HepG2 (cell line): ENCODE data around the gene CRISPLD2. TPM values are rescaled to one million over a fixed set of nuclear protein-coding genes. Genes with fewer than 3 reads are reported as not detected.

ENCODE experiments used
- ATAC-seq: fragments of 200-7000 bp; cut with Tn5 transposase; 3 replicates; pipeline ENCODE4 v1.9.1; 2020; ENCODE audit warnings: mild to moderate bottlenecking, moderate library complexity
- BruUV-seq: library from RNA; stranded (reverse); fragments of 400-500 nt; replicated peaks from 2 replicates; lab custom pipeline; 2021; lab: Mats Ljungman, UMichigan
- CTCF ChIA-PET: fragments of 300-600 bp; formaldehyde crosslinking; extraction: SDS; loops from one replicate; lab custom pipeline; 2021; ENCODE audit warnings: low total read pairs, inconsistent platforms, low intra/inter-chr PET ratio; lab: Yijun Ruan, JAX
- POLR2A ChIA-PET: fragments of 350-600 bp; sonication (Branson Sonifier 250); formaldehyde crosslinking; loops from one replicate; lab custom pipeline; 2020; ENCODE audit warnings: antibody characterized with exemption, inconsistent platforms; lab: Yijun Ruan, JAX
- DNase-seq: peaks from one replicate; pipeline ENCODE4 v3.0.0-alpha.2; 2015; ENCODE audit warnings: low spot score
- FAIRE-seq: peaks from 3 replicates; lab custom pipeline; 2011; peaks lifted over from hg19 to GRCh38; lab: Jason Lieb, UNC
- H2AFZ ChIP-seq: one replicate; pipeline ENCODE4 v1.6.1; 2011; ENCODE audit warnings: low read length, inconsistent platforms
- H3K27ac ChIP-seq: fragments of 300-600 bp; 3 replicates; pipeline ENCODE4 v1.8.0; 2011; ENCODE audit warnings: mixed run types, mild to moderate bottlenecking, mixed read lengths, low read length, inconsistent platforms; ENCODE audit not compliant: insufficient read depth; ENCODE audit errors: extremely low read length
- H3K27me3 ChIP-seq, 2 experiments: fragments of 200-600 bp in 1 of 2; 2 replicates in 1 of 2; 3 replicates in 1 of 2; pipeline versions ENCODE4 v1.6.0 to v1.8.0; 2011; ENCODE audit warnings: low read length in 2 of 2, mild to moderate bottlenecking in 2 of 2, moderate library complexity in 2 of 2, inconsistent platforms in 1 of 2; ENCODE audit not compliant: insufficient read depth in 2 of 2, control insufficient read depth in 1 of 2
- H3K36me3 ChIP-seq, 2 experiments: fragments of 200-600 bp in 1 of 2; replicated peaks in 1 of 2; 2 replicates in 1 of 2; 3 replicates in 1 of 2; pipeline versions ENCODE4 v1.5.1 to v1.8.0; 2011; ENCODE audit warnings: low read length in 2 of 2, inconsistent platforms in 1 of 2; ENCODE audit not compliant: insufficient read depth in 2 of 2, control insufficient read depth in 1 of 2
- H3K4me1 ChIP-seq: 2 replicates; pipeline ENCODE4 v1.5.1; 2012; ENCODE audit warnings: low read length, inconsistent platforms; ENCODE audit not compliant: insufficient read depth
- H3K4me2 ChIP-seq: 2 replicates; pipeline ENCODE4 v1.6.0; 2011; ENCODE audit warnings: low read depth, low read length, inconsistent platforms
- H3K4me3 ChIP-seq, 3 experiments: fragments of 200-600 bp in 1 of 3; sonication (generic), shearing (Covaris generic) in 1 of 3; replicated peaks in 1 of 3; 2 replicates each; pipeline ENCODE4 v1.5.1; 2011 to 2016; ENCODE audit warnings: low read length in 3 of 3, inconsistent platforms in 2 of 3, low read depth in 2 of 3, mild to moderate bottlenecking in 2 of 3, control low read depth in 1 of 3, mixed read lengths in 1 of 3; ENCODE audit not compliant: insufficient read depth in 1 of 3
- H3K79me2 ChIP-seq: one replicate; pipeline ENCODE4 v1.6.1; 2011; ENCODE audit warnings: low read length, inconsistent platforms; ENCODE audit not compliant: insufficient read depth
- H3K9ac ChIP-seq: 2 replicates; pipeline ENCODE4 v1.6.0; 2011; ENCODE audit warnings: mild to moderate bottlenecking, low read depth, low read length, inconsistent platforms; ENCODE audit not compliant: insufficient read depth
- H3K9me3 ChIP-seq: 2 replicates; pipeline ENCODE4 v1.5.1; 2012; ENCODE audit warnings: mild to moderate bottlenecking, low read length
- H4K20me1 ChIP-seq: 2 replicates; pipeline ENCODE4 v1.6.0; 2011; ENCODE audit warnings: inconsistent platforms, mild to moderate bottlenecking, low read length, moderate library complexity; ENCODE audit not compliant: insufficient read depth
- AGO2 ChIP-seq: fragments of 200-400 bp; formaldehyde crosslinking; optimal IDR thresholded peaks from 2 replicates; pipeline ENCODE3; 2017; ENCODE audit warnings: mild to moderate bottlenecking, low read depth, low read length, moderate library complexity
- MLX ChIP-seq: IDR thresholded peaks from 2 replicates; pipeline ENCODE4 v1.6.1; 2016
- NCOA5 ChIP-seq: sonication (generic); formaldehyde crosslinking; IDR thresholded peaks from 2 replicates; pipeline ENCODE4 v1.4.0; 2020; ENCODE audit warnings: missing genetic modification reagents
- PITX1 ChIP-seq: sonication (generic); formaldehyde crosslinking; IDR thresholded peaks from 2 replicates; pipeline ENCODE4 v1.5.1; 2020; ENCODE audit warnings: mild to moderate bottlenecking, missing genetic modification reagents
- SRF ChIP-seq: IDR thresholded peaks from 2 replicates; pipeline ENCODE4 v1.6.1; 2011; ENCODE audit warnings: mild to moderate bottlenecking, low read depth, low read length, moderate library complexity
- THAP11 ChIP-seq: IDR thresholded peaks from 2 replicates; pipeline ENCODE4 v1.6.1; 2016; ENCODE audit warnings: missing biosample characterization, missing genetic modification reagents
- WIZ ChIP-seq: sonication (generic); formaldehyde crosslinking; IDR thresholded peaks from 2 replicates; pipeline ENCODE4 v1.5.1; 2020; ENCODE audit warnings: mild to moderate bottlenecking, missing genetic modification reagents
- ZBTB3 ChIP-seq: sonication (generic); formaldehyde crosslinking; IDR thresholded peaks from 2 replicates; pipeline ENCODE4 v1.4.0; 2020; ENCODE audit warnings: low read depth, mild to moderate bottlenecking, moderate library complexity, missing genetic modification reagents, borderline replicate concordance
- ZNF510 ChIP-seq: sonication (generic); formaldehyde crosslinking; IDR thresholded peaks from 2 replicates; pipeline ENCODE4 v1.4.0; 2020; ENCODE audit warnings: low read depth, mild to moderate bottlenecking, missing genetic modification reagents
- ZNF576 ChIP-seq: sonication (generic); formaldehyde crosslinking; IDR thresholded peaks from 2 replicates; pipeline ENCODE4 v1.4.0; 2020; ENCODE audit warnings: mild to moderate bottlenecking, missing genetic modification reagents
- ZNF841 ChIP-seq: sonication (generic); formaldehyde crosslinking; IDR thresholded peaks from 2 replicates; pipeline ENCODE4 v1.8.1; 2023; ENCODE audit warnings: missing genetic modification reagents, borderline replicate concordance
- WGBS: methylation state at CpG from one replicate; pipeline ENCODE4 v1.1.6; 2017; ENCODE audit warnings: low lambda C conversion rate; 5-methylcytosine and 5-hydroxymethylcytosine counted together
- in situ Hi-C: cut with HindIII; loops from 2 replicates; pipeline ENCODE4 v1.10.0; 2017; ENCODE audit warnings: low pct_unique_long_range_greater_than_20kb; ENCODE audit not compliant: extremely low pct_ligation_motif_present
- intact Hi-C: fragments of 100-400 bp; cut with micrococcal nuclease; formaldehyde crosslinking; loops from one replicate; pipeline ENCODE4 v1.10.0; 2022; ENCODE audit not compliant: unreplicated experiment
- polyA plus RNA-seq, 8 experiments: library from polyadenylated mRNA; depleted of rRNA in 3 of 8; stranded (reverse) in 7 of 8; unstranded in 1 of 8; fragments of >200 nt; fragmentation: Illumina TruSeq in 4 of 8; extraction: Trizol in 4 of 8; gene quantifications; 2 replicates each; pipeline versions ENCODE4 v1.2.1 to v1.2.3, GENCODE V29; 2011 to 2016; ENCODE audit warnings: low read depth in 4 of 8, missing spikeins in 1 of 8, mixed read lengths in 1 of 8; ENCODE audit not compliant: insufficient read depth in 1 of 8
- total RNA-seq, 5 experiments: library from RNA; depleted of rRNA; stranded (reverse); fragments of >200 nt; fragmentation: Illumina TruSeq; extraction: Trizol; gene quantifications; 2 replicates each; pipeline ENCODE4 v1.2.3, GENCODE V29; 2016; ENCODE audit warnings: low read depth in 1 of 5

CRISPLD2 gene
- total and polyA plus RNA-seq, 2 of the 13 experiments (the other 11 are each of a cell fraction or from before 2014, with no cell fraction given), result 0.04 to 0.31 TPM

GRCh38 chr16:84864326-84864955 is 44.7 kb downstream of the CRISPLD2 start (continued):
- no peak for TF ChIP-seq ZNF841 (CRISPR knock-in tag)
- TF ChIP-seq WIZ (CRISPR knock-in tag), result no peak

GRCh38 chr16:84867696-84868095 is 47.9 kb downstream of the CRISPLD2 start:
- H3K4me2 ChIP-seq, result no peak overlapping the region
- H3K9ac ChIP-seq, result no peak overlapping the region
- no peak overlapping the region for H3K27ac ChIP-seq
- in situ Hi-C loops (no loop called here), intact Hi-C loops (no loop called here)
- ATAC-seq, result no peak
- no peak for DNase-seq
- no peak overlapping the region for H2AFZ ChIP-seq
- no peak for FAIRE-seq
- no peaks in the 10 kb centered on the region for H4K20me1 ChIP-seq
- CTCF ChIA-PET, result no interaction called here
- peaks cover 19% of the 10 kb centered on the region for H3K4me1 ChIP-seq
- H3K36me3 ChIP-seq, result no peaks in the 10 kb centered on the region; a peak in 1 of 5 replicates
- POLR2A ChIA-PET, result no interaction called here
- no peak overlapping the region for H3K4me3 ChIP-seq
- no peaks in the 10 kb centered on the region for H3K79me2 ChIP-seq
- BruUV-seq, result no TSS peak
- 54% methylated on average over 9 of the region's 9 CpGs for WGBS
- no peaks in the 10 kb centered on the region for H3K9me3 ChIP-seq
- peaks cover 9 to 52% of the 10 kb centered on the region in 2 experiments for H3K27me3 ChIP-seq
- TF ChIP-seq NCOA5 (CRISPR knock-in tag), result no peak
- TF ChIP-seq ZNF576 (CRISPR knock-in tag), result no peak
- TF ChIP-seq ZBTB3 (CRISPR knock-in tag), result no peak
- no peak for TF ChIP-seq THAP11
- no peak for TF ChIP-seq AGO2
- TF ChIP-seq SRF, result no peak
- TF ChIP-seq PITX1, result no peak
- no peak for TF ChIP-seq ZNF510 (CRISPR knock-in tag)
- TF ChIP-seq MLX (CRISPR knock-in tag), result no peak
